ENCODE results near the gene ARHGAP10. TPM values are rescaled to one million over a fixed set of nuclear protein-coding genes. Genes with fewer than 3 reads are reported as not detected.

Gene ARHGAP10
- polyA plus RNA-seq, 1 donor = 39.4 TPM

GRCh38 chr4:148044089-148044911 is 312.4 kb downstream of the ARHGAP10 start:
- no peak for DNase-seq

GRCh38 chr4:148044912-148045352 is 313.0 kb downstream of the ARHGAP10 start:
- no peak for DNase-seq

- DNase-seq = no peak
Measured at GRCh38 chr4:148048598-148048997, 316.7 kb downstream of the ARHGAP10 start.

- DNase-seq = no peak
Measured at GRCh38 chr4:148051403-148051802, 319.5 kb downstream of the ARHGAP10 start.

GRCh38 chr4:148052448-148052847 is 320.6 kb downstream of the ARHGAP10 start:
- DNase-seq = no peak

GRCh38 chr4:148053298-148054003 is 321.6 kb downstream of the ARHGAP10 start:
- no peak for DNase-seq

- DNase-seq = no peak
Measured at GRCh38 chr4:148054275-148054674, 322.4 kb downstream of the ARHGAP10 start.

- no peak for DNase-seq
Measured at GRCh38 chr4:148055844-148056243, 324.0 kb downstream of the ARHGAP10 start.

- DNase-seq = no peak
Measured at GRCh38 chr4:148056879-148057278, 325.0 kb downstream of the ARHGAP10 start.

- no peak for DNase-seq
Measured at GRCh38 chr4:148057516-148057915, 325.6 kb downstream of the ARHGAP10 start.

- DNase-seq = no peak
Measured at GRCh38 chr4:148057984-148058859, 326.3 kb downstream of the ARHGAP10 start.

GRCh38 chr4:148059617-148060180 is 327.8 kb downstream of the ARHGAP10 start:
- DNase-seq = no peak

- DNase-seq = no peak
Measured at GRCh38 chr4:148060264-148061140, 328.6 kb downstream of the ARHGAP10 start.

- no peak for DNase-seq
Measured at GRCh38 chr4:148061141-148061481, 329.2 kb downstream of the ARHGAP10 start.

GRCh38 chr4:148061795-148062194 is 329.9 kb downstream of the ARHGAP10 start:
- no peak for DNase-seq

- no peak for DNase-seq
Measured at GRCh38 chr4:148062301-148062950, 330.5 kb downstream of the ARHGAP10 start.

GRCh38 chr4:148064451-148064850 is 332.6 kb downstream of the ARHGAP10 start:
- no peak for DNase-seq

- no peak for DNase-seq
Measured at GRCh38 chr4:148065075-148065474, 333.2 kb downstream of the ARHGAP10 start.

GRCh38 chr4:148067301-148067916 is 335.5 kb downstream of the ARHGAP10 start:
- no peak for DNase-seq

Data from hindlimb muscle (tissue), 1 donor.